Measurements from ENCODE around the gene PDE1C.

Gene PDE1C

GRCh38 chr7:31939076-31939475, 131.1 kb downstream of the PDE1C start:
- H3K4me3 ChIP-seq (ENCODE audit: low read depth, low read length), result no peak overlapping the region
- no peak for TF ChIP-seq CTCF (IDR thresholded peaks at IDR 0.05; ENCODE audit: low read depth, low read length)
- in situ Hi-C loops (cut with HindIII; ENCODE audit: low sequenced_read_pairs), result no loop called here
- no peak for DNase-seq (ENCODE audit: low read depth, low spot score)

GRCh38 chr7:31938650-31939049, 131.6 kb downstream of the PDE1C start:
- peak; percentile 43 for DNase-seq (ENCODE audit: low read depth, low spot score)
- in situ Hi-C loops (cut with HindIII; ENCODE audit: low sequenced_read_pairs), result no loop called here
- TF ChIP-seq CTCF (IDR thresholded peaks at IDR 0.05; ENCODE audit: low read depth, low read length), result peak; percentile 33

GRCh38 chr7:31937982-31938381, 132.2 kb downstream of the PDE1C start:
- H3K4me3 ChIP-seq (ENCODE audit: low read depth, low read length), result no peak overlapping the region
- DNase-seq (ENCODE audit: low read depth, low spot score), result no peak
- in situ Hi-C loops (cut with HindIII; ENCODE audit: low sequenced_read_pairs), result no loop called here
- no peak for TF ChIP-seq CTCF (IDR thresholded peaks at IDR 0.05; ENCODE audit: low read depth, low read length)

More at GRCh38 chr7:31938650-31939049, 131.6 kb downstream of the PDE1C start:
- H3K4me3 ChIP-seq (ENCODE audit: low read depth, low read length), result no peak overlapping the region

GRCh38 chr7:31935124-31936054, 134.8 kb downstream of the PDE1C start:
- peak; percentile 17 for DNase-seq (ENCODE audit: low read depth, low spot score)
- in situ Hi-C loops (cut with HindIII; ENCODE audit: low sequenced_read_pairs), result no loop called here
- H3K4me3 ChIP-seq (ENCODE audit: low read depth, low read length), result no peak overlapping the region
- no peak for TF ChIP-seq CTCF (IDR thresholded peaks at IDR 0.05; ENCODE audit: low read depth, low read length)

- no peak for TF ChIP-seq CTCF (IDR thresholded peaks at IDR 0.05; ENCODE audit: low read depth, low read length)
- in situ Hi-C loops (cut with HindIII; ENCODE audit: low sequenced_read_pairs), result no loop called here
- no peak overlapping the region for H3K4me3 ChIP-seq (ENCODE audit: low read depth, low read length)
- DNase-seq (ENCODE audit: low read depth, low spot score), result no peak
These were observed 135.7 kb downstream of the PDE1C start for GRCh38 chr7:31934551-31934950.

GRCh38 chr7:31933481-31933880, 136.7 kb downstream of the PDE1C start:
- H3K4me3 ChIP-seq (ENCODE audit: low read depth, low read length), result no peak overlapping the region
- DNase-seq (ENCODE audit: low read depth, low spot score), result no peak
- in situ Hi-C loops (cut with HindIII; ENCODE audit: low sequenced_read_pairs), result no loop called here
- no peak for TF ChIP-seq CTCF (IDR thresholded peaks at IDR 0.05; ENCODE audit: low read depth, low read length)

Data from astrocyte of the spinal cord (primary cell).